ENCODE results near the gene DGKB.
A peak's percentile ranks its signal among the peaks of the same experiment; 100 is the strongest.

The DGKB gene

DNA sequence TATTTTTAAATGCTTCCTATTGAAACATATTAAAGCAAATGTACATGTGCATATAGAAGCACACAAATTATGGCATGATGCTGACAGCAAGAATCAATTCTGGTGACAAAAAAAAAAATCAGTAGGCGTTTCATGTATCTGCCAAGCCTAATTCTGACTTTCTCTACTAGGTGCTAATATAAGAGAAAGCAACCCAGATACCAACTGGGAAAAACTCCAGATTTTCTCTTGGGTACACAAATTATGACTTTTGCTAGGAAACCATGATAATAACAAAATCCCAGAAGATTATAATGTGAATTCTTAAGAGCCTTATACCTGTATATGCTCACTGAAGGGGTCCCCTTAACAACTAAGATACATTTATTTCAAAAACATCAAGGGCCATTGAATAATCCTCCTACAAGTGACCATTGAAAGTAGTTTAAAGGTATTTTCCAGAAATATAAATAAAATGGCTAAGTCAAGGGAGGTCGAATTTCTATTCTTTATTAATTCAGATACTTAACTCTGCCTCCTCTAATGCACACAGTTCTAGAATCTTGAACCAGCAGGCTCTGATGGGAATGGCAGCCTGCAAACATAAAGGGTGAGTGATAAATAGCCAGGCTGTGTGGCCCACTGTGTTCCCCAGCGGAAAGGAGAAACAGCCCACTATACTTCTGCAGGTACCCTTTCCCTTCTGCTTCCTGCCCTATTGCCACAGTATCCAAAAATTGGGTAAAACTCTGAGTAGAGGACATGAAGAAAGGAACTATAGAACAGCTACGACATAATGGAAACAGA, 84.5 kb downstream of the DGKB start:
- no peak for DNase-seq

DNA sequence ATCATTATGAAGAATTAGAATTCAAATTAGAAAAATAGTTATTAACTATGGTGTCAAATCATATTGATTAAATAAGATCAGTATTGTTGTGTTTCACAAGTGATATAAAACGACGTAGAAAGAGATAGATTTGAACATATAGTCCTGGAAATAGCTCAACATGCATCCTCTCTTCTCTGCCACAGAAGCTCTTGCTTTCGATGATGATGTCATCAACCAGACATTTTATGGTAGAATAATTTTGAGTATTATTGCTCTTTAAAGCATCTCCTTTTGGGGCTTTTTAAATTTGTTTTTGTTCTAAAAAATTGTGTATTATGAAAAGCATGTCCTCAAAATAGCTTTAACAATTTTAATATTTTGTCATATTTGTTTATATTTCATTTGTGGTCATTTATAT, 95.0 kb downstream of the DGKB start:
- no peak for DNase-seq

DNA sequence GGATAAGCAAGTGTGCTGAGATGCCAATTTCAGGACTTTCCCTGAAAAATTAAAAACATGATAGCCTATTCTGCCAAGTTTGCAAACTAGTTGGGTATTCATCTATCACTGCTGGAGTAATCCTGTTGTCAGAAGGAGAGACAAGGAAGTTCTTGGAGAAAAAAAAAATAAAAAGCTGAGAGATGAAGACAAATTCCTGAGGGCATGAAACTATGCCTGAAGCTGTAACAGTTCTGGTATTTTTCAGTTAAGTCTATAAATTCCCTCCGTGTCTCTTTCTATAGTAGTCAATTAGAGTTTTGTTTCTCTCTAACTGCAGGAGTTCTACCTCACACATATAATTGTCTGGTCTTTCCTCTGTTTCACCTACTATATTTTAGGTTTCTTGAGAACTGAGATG, 95.7 kb downstream of the DGKB start:
- DNase-seq, result peak; percentile 49

DNA sequence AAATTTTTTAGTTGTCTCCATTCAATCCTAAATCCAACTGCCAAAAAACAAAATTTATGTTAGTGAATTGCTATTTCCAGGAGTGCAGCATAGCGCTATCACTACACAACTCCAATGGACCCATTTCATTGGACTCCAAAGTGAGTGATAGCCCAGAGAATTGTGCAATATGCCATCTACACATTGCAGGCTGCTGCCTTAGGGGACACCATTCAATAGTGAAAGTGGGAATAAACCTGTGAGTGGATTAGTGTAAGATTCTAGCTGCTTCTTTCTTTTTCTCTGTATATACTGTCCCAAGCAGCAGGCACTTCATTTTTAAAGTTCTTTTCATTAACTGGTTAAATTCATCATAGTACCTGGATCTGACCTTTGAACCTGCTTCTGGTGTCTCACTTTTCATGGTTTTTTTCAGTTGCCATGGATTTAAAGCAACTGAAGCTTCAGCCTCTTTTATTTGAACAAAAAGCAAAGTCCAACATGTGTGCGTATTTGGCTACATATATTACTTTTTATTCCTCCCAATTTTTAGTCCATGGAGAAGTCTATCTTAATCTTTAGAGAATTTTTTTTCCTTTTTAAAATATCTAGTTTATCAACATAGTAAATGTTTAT, 97.3 kb downstream of the DGKB start:
- no peak for DNase-seq

DNA sequence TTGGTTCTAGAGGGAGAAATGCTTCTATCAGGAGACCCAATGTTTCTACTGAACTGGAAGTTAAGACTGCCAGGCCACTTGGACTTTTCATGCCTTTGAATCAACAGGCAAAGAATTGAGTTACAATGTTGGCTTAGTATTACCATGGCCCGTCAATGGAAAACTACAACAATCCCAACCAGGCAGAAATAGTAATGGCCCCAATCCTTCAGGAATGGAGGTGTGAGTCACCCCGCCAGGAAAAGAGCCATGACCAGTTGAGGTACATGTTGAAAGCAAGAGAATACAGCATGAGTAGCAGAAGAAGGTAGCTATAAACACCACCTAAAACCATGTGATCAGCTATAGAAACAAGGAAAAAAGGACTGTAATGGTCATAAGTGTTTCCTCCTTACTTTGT, 101.9 kb downstream of the DGKB start:
- no peak for DNase-seq

DNA sequence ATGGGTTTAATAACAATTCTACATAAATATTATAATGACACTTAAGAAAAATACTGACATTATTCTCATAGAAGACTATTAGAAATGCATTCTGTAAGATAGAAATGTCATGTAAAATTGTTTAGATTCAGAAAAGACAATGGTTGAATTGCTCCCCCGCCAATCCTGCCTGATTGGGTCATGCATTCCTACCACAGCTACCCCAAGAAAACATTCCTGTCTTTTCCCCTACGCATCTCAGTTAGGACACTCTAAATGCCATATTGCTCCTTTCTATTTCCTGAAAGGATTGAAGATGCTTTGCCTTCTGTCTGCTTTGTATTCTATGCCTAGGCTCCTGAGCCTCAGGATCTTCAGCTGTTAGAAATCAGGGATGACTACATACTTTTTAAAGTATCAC, 109.4 kb downstream of the DGKB start:
- DNase-seq, result no peak

DNA sequence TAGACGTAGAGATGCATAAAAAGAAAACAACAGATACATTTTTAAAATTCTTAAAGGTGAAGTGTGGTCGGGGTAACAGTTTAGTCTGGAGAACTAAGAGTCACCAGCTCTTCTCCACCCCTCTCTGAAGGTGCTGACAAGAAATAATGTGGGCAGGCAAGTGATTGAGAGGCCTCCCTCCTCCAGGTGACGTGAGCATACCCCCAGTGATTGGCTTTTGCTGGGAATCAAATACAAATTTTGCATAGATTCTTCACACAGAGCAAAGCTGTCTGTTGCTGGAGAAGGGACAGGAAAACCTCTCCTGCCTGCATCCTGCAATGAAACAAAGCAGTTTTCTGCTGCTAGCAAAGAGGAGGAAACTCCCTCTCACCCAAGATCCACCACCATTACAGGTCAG, 115.0 kb downstream of the DGKB start:
- DNase-seq, result no peak

DNA sequence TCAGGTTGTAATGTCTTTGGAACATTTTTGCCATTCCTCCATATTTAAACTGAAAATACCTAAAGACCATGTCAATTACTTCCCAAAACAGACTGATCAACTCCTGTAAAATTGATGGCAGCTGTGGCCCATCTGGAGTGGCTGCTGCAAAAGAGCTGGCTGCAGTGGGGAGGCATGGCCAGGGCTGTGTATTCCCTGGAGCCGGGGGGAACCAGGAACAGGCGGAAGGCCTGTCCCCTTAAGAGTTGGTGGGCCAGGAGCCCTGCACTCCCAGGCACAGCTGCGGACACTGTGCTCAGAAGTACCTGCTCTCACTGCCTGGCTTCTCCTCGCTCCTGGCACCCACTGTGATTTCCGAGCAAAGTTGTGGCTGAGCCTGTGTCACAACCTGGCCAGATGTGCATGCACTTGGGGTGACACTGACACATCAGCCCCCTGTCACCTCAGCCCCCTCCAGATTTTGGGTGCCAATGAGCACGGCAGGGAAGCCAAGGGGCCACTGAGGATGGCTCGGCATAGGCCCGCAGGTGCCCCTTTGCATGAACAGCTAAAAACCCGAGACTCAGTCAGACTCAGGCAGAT, 116.1 kb downstream of the DGKB start:
- no peak for DNase-seq

DNA sequence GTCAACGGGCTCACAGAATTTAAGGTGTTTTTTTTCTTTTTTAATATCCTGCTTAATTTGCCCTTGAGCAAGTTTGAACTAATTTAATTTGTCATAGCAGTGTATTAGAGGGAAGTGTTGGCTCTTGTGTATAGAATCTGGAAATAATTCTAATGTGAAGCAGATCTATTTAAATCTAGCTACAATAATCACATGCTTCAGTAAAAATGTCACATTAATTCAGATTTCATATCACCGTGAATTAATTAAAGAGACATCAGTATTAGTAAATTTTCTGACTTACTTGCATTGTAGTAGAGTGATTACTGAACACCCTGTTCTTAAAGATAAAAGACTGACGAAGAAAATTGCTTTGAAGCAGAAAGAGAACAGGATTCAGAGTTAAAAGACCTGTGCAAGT, 124.7 kb downstream of the DGKB start:
- no peak for DNase-seq

DNA sequence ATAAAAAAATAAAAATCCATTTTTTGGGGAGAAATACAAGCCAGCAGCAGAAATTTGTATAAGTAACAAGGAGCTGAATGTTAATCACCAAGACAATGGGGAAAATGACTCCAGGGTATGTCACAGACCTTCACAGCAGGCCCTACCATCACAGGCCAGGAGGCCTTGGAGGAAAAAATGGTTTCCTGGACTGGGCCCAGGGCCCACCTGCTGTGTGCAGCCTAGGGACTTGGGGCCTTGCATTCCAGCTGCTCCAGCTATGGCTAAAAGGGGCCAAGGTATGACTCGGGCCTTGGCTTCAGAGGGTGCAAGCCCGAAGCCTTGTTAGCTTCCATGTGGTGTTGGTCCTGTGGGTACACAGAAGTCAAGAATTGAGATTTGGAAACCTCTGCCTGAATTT, 126.3 kb downstream of the DGKB start:
- DNase-seq, result no peak

DNA sequence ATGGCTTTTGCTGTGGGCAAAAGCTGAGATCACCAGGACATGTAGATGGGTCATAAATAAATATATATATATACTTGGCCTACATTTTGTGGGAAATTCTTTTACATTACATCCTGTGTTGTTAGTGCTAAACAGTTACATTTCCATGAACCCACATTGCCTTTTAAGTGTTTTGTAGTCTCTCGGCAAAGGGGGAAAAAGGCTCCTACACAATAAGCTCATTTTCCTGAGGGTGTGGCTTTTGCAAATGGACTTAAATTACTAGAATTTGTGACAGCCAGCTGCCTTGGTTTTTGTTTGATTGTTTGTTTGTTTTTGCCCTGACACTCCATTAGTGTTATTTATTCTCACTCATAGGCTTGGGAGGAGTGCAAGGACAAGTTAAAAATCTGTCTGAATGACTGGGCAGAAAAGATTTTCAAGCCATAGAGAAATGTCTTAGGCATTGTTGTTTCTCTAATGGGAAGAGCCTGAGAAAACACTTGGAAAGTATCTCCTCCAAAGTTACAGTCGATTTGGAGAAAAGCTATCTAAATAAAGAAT, 128.8 kb downstream of the DGKB start:
- DNase-seq, result no peak

DNA sequence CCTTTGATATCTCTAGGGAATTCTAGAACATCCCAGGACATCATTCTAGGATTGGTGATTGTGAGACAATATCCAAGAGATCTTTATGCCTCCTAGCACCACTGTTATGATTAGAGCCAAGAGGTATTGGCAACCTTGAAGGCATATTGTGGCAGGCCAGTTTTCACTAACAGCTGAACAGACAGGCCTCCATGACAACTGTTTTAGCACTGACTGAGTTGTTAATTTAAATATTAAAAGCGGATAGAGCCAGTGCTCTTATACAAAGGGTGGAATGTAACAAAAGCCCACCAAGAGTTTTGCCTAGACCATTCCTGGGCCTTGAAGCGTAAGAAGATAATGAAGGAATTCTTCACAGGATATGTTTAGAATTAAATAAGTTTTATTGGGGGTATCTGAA, 131.9 kb downstream of the DGKB start:
- no peak for DNase-seq

DNA sequence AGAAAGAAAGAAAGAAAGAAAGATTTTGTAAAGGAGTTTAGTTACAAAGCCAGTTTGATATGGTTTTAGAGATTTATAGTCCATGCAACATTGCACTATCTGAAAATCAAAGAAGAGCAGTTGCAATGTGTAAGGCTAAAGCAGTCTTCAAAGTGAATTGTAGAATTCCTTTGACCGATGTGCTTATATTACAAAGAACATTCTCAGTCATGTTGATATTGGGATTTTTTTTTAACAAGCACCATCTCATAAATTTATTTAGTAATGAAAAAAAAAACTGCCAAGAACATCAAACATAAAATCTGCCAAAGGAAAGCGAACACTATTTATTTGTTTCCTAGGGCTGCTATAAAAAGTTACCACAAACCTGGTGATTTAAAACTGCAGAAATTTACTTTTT, 133.3 kb downstream of the DGKB start:
- DNase-seq, result no peak

DNA sequence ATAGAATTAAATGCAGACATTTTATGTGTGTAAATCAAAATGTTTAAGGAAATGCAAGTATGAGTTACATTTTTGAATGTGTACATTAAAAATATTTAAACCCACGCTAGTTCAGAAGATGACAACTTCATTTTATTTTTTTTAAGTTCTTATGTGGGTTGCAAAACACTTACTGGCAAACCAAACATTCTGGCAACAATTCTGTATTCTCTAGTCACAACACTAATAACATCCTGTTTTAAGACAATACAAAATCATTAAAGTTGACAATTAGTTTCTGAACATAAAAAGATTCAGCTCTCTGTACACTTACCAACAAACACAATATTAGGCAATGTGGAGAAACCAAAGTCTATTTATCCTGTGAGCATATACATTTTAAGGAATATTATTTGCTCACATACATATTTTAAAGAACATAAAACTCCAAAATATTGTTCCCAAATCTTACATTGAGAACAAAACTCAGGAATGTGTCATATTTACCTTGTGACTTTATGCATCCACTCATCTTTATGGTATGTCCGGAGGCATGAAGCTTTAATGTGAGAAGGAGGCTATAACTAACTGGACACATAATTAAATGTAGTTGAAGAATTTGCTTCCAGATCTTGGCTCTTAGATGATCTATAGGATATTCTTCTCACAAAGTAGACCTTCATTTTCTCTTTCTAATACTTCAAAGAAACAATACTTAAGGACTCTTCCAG, 134.7 kb downstream of the DGKB start:
- no peak for DNase-seq

DNA sequence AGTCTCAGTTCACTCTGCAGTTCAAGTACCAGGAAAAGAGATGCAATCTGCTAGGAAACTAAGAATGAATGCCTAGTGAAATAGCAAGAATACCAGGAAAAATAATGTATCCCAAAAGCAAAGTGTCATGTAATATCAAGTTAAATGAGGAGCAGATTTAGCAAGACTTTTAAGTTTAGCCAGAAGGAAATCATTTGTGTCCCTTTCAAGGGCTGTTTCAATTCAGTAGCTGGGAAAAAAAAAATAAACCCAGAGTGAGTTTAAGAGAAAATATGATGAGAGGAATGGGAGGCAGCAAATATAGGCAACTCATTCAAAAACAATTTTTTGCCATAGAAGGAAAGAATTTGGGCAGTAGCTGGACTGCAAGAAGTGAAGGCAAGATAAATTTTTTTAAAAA, 135.8 kb downstream of the DGKB start:
- no peak for DNase-seq

DNA sequence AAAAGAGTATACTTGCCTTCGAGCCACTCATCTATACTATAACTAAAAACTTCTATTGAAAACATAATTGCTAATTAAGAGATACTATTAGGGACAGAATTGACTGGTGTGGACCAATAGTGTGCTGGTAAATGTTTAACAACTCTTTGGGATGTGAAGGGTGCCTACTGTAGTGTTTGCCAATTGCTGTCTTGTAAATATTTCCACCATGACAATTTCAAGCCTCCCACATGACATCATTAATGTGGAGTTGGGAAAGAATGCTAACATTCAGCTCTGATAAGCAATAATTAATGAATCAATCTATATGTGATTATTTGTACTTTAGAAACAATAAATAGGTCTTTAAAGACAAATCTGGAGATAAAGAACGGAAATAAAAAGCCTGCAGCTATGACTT, 136.8 kb downstream of the DGKB start:
- DNase-seq, result peak; percentile 36

DNA sequence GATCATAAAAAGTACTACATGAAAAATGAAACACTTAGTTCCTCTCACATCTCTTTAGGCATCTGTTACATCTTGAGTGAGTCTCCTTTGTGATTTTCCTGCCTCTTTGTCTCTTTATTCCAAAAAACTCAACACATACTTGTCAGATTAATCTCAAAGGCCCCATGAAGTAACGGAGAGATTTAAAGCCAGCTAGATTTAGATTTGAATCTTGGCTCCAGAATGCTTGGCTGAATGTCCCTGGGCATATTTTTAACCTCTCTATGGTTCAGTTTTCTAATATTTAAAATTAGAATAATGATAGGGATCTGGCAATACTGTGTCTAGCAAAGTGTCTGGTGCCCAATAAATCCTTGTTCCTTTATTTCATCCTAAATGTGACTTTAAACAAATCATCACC, 140.0 kb downstream of the DGKB start:
- DNase-seq, result no peak

DNA sequence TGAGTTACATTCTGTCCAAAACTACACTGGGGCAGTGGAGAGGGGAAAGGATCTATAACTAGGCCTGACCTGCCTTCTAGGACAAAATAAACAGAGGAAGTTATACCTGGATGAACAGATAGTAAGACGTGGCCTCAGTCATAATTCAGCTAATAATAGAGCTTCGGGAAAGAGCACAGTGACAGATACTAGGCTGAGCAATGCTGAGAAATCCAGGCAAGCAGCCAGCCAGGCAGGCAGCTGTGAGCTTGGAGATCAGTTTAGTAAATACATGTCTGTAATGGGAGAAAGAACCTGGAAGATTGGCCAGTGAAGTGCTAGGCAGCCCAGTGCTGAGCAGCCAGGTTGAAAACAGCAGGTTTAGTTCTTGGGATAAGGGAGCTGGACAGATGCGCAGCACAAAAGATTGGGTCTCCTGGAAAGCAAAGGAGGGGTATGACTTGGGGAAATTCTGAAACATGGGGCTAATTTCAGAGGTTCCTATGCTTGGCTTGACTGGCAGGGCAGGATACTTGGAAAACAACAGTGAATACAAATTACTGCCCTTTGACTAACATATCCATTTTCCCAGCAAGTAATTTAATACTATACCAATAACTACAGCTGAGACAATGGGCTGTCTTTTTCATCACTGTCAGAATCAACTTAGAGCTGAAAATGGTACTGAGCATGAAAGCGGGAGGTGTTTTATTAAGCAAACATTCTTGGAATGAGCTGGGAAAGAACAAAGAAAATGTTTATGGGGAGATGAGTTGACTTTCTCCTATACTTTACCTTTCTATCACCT, 140.8 kb downstream of the DGKB start:
- DNase-seq, result peak; percentile 76

DNA sequence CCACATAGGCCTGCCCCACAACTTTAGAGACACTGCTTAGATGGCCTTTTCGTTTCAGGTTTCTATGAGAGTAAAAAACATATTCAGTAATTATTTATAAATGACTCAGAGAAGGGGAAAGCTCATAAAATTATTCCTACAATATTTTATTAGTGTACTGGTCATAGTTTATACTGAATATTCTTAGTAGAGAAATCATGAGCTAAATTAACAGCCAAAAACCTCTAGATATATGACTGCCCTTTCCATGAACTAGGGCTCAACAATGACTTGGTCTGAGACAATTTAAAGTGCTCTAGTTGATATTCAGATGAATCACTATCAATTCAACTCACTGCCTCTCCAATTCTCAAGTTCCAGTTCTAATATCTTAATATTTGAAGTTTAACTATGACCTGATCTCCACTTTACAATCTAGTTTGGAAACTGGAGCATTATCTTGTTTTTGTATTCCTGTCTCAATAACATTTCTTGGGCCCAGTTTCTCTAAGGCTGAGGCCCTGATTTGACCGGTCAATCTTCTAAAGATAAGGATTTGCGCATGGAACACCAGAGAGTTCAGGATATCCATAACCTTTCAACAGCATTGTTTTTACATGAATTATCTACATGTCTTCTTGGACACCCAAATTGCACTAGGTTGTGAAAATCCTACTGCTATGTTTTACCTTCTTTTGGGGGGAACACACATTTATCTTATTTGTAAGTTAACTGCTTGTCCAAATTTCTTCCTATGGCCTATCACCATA, 141.6 kb downstream of the DGKB start:
- DNase-seq, result no peak

DNA sequence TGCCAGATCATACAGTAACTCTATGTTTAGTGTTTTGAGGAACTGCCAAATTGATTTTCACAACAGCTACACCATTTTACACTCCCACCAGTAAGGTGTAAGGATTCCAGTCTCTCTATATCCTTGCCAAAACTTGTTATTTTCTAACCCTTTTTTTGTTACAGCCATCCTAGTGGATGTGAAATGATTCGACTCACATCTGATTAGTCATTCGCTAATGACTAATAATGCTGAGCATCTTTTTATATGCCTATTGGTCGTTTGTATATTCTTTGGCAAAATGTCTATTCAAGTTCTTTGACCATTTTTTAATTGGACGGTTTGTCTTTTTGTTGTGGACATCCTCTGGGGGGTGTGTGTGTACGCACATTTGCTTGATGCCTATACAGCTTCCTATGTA, 142.8 kb downstream of the DGKB start:
- DNase-seq, result no peak

DNA sequence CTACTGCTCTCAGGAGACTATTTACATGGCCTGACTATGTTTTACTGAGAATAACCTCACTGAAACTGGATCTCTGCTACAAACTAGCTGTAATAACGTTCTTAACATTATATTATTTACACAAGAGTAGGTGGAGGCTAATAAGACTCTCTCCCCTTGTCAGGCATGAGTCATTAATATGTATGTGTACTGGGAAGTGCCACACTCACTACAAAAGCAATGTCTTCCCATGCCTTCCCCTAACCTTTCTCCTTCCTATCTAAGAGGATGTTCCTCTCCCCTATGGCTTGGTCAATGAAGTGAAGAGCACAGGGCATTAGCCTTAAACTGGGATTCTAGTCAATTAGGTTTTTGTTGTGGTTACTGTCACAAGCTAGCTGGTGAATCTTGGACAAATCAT, 147.9 kb downstream of the DGKB start:
- DNase-seq, result peak; percentile 52

DNA sequence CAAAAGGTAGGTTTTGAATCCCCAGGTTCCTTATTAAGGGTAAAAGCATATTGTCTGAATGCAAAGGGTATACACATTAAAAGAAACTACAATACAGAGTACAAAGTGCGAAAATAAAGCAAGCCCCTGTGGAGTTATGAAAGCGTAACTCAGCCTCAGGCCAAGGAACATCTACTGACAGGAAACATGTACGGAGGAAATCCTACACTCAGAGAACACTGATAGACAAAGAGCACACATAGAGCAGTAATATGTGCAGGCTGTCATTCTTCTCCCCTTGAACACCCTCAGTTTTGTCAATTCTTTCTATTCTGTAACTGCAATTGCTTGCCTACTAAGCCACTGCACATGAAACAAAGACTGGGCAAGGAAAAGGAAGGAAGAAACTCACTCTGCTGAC, 150.2 kb downstream of the DGKB start:
- no peak for DNase-seq

Measured in HCEC 1CT (cell line).